IMR-90 (cell line): Measurements from ENCODE around the gene TFB1M. TPM values are rescaled to one million over a fixed set of nuclear protein-coding genes. Genes with fewer than 3 reads are reported as not detected.

Source experiments
- ATAC-seq: fragments of 200-7000 bp; cut with Tn5 transposase; 2 replicates; pipeline ENCODE4 v1.9.1; 2020; ENCODE audit warnings: low read depth, mild to moderate bottlenecking, moderate library complexity
- BruUV-seq: library from RNA; stranded (reverse); fragments of 400-500 nt; replicated peaks from 2 replicates; lab custom pipeline; 2021; lab: Mats Ljungman, UMichigan
- CTCF ChIA-PET: fragments of 300-600 bp; formaldehyde crosslinking; extraction: SDS; loops from one replicate; lab custom pipeline; 2021; ENCODE audit warnings: antibody characterized with exemption; lab: Yijun Ruan, JAX
- POLR2A ChIA-PET: fragments of 300-600 bp; sonication (Branson Sonifier 250); formaldehyde crosslinking; loops from one replicate; lab custom pipeline; 2022; ENCODE audit warnings: antibody characterized with exemption; ENCODE audit not compliant: unreplicated experiment; lab: Charles Lee
- DNase-seq: peaks from one replicate; pipeline ENCODE4 v3.0.0; 2013
- H2AFZ ChIP-seq: replicated peaks from 2 replicates; pipeline ENCODE3; 2013; ENCODE audit warnings: low read length, mild to moderate bottlenecking; ENCODE audit not compliant: poor library complexity
- H2AK5ac ChIP-seq: 2 replicates; pipeline ENCODE4 v1.6.1; 2013; ENCODE audit warnings: low read depth, low read length, inconsistent platforms
- H2AK9ac ChIP-seq: replicated peaks from 2 replicates; pipeline ENCODE3; 2013; ENCODE audit warnings: mild to moderate bottlenecking, low read depth, low read length, moderate library complexity; ENCODE audit not compliant: poor library complexity
- H2BK120ac ChIP-seq: 2 replicates; pipeline ENCODE4 v1.6.1; 2013; ENCODE audit warnings: low read depth, low read length, inconsistent platforms
- H2BK15ac ChIP-seq: 3 replicates; pipeline ENCODE4 v1.6.1; 2013; ENCODE audit warnings: low read depth, low read length, inconsistent platforms
- H2BK20ac ChIP-seq: 2 replicates; pipeline ENCODE4 v1.6.1; 2013; ENCODE audit warnings: low read depth, mild to moderate bottlenecking, inconsistent platforms, low read length, moderate library complexity
- H2BK5ac ChIP-seq: 2 replicates; pipeline ENCODE4 v1.6.1; 2013; ENCODE audit warnings: mild to moderate bottlenecking, low read depth, low read length, inconsistent platforms; ENCODE audit not compliant: poor library complexity, severe bottlenecking
- H3K14ac ChIP-seq: replicated peaks from 2 replicates; pipeline ENCODE4 v1.6.1; 2013; ENCODE audit warnings: low read depth, low read length, inconsistent platforms
- H3K18ac ChIP-seq: 2 replicates; pipeline ENCODE4 v1.6.1; 2013; ENCODE audit warnings: low read depth, low read length, control low read depth
- H3K23ac ChIP-seq: 2 replicates; pipeline ENCODE4 v1.6.1; 2013; ENCODE audit warnings: low read depth, low read length, inconsistent platforms
- H3K27ac ChIP-seq: 2 replicates; pipeline ENCODE4 v1.5.1; 2013; ENCODE audit warnings: mild to moderate bottlenecking, control low read depth, low read length; ENCODE audit not compliant: insufficient read depth
- H3K27me3 ChIP-seq: 2 replicates; pipeline ENCODE4 v1.6.1; 2013; ENCODE audit warnings: low read length; ENCODE audit not compliant: control insufficient read depth, insufficient read depth
- H3K36me3 ChIP-seq: 2 replicates; pipeline ENCODE4 v1.6.1; 2013; ENCODE audit warnings: low read length, mixed read lengths; ENCODE audit not compliant: control insufficient read depth, insufficient read depth
- H3K4ac ChIP-seq: 2 replicates; pipeline ENCODE4 v1.6.1; 2013; ENCODE audit warnings: low read depth, low read length, inconsistent platforms
- H3K4me1 ChIP-seq: 2 replicates; pipeline ENCODE4 v1.6.1; 2013; ENCODE audit warnings: low read length, mixed read lengths; ENCODE audit not compliant: control insufficient read depth, insufficient read depth
- H3K4me2 ChIP-seq: 2 replicates; pipeline ENCODE4 v1.6.1; 2013; ENCODE audit warnings: low read depth, mild to moderate bottlenecking, control low read depth, low read length, moderate library complexity
- H3K4me3 ChIP-seq: 2 replicates; pipeline ENCODE4 v1.5.1; 2013; ENCODE audit warnings: low read depth, mild to moderate bottlenecking, control low read depth, low read length, moderate library complexity; ENCODE audit not compliant: insufficient read depth
- H3K56ac ChIP-seq: 2 replicates; pipeline ENCODE4 v1.6.1; 2013; ENCODE audit warnings: low read length, inconsistent platforms; ENCODE audit not compliant: insufficient read depth; ENCODE audit errors: extremely low read depth
- H3K79me1 ChIP-seq, 2 experiments: 2 replicates each; pipeline ENCODE4 v1.6.1; 2013; ENCODE audit warnings: low read length in 2 of 2, inconsistent platforms in 1 of 2, low read depth in 1 of 2
- H3K9ac ChIP-seq: 2 replicates; pipeline ENCODE4 v1.6.1; 2013; ENCODE audit warnings: low read depth, low read length, control low read depth
- H3K9me1 ChIP-seq: 2 replicates; pipeline ENCODE4 v1.6.1; 2013; ENCODE audit warnings: low read length, inconsistent platforms; ENCODE audit not compliant: insufficient read depth
- H3K9me3 ChIP-seq: 2 replicates; pipeline ENCODE4 v1.6.1; 2013; ENCODE audit warnings: low read length; ENCODE audit not compliant: control insufficient read depth, insufficient read depth
- H4K20me1 ChIP-seq: 2 replicates; pipeline ENCODE4 v1.6.1; 2013; ENCODE audit warnings: low read length, inconsistent platforms; ENCODE audit not compliant: insufficient read depth
- H4K5ac ChIP-seq: 2 replicates; pipeline ENCODE4 v1.6.1; 2013; ENCODE audit warnings: mild to moderate bottlenecking, low read depth, low read length, control low read depth
- H4K8ac ChIP-seq, 2 experiments: 2 replicates each; pipeline ENCODE4 v1.6.1; 2013; ENCODE audit warnings: low read depth in 2 of 2, low read length in 2 of 2, control low read depth in 1 of 2, inconsistent platforms in 1 of 2
- H4K91ac ChIP-seq: 2 replicates; pipeline ENCODE4 v1.6.1; 2013; ENCODE audit warnings: low read depth, low read length, inconsistent platforms; ENCODE audit not compliant: insufficient read depth
- CEBPB ChIP-seq: IDR thresholded peaks from 2 replicates; pipeline ENCODE4 v1.6.1; 2012; ENCODE audit warnings: low read depth, low read length, improper control_type of control experiment
- CHD1 ChIP-seq: IDR thresholded peaks from 2 replicates; pipeline ENCODE4 v1.6.1; 2012; ENCODE audit warnings: low read depth, low read length, improper control_type of control experiment
- POLR2A ChIP-seq: IDR thresholded peaks from 2 replicates; pipeline ENCODE4 v1.6.1; 2012; ENCODE audit warnings: mild to moderate bottlenecking, low read depth, low read length
- RCOR1 ChIP-seq: IDR thresholded peaks from 2 replicates; pipeline ENCODE4 v1.6.1; 2012; ENCODE audit warnings: mild to moderate bottlenecking, low read length, improper control_type of control experiment; ENCODE audit not compliant: insufficient replicate concordance
- USF2 ChIP-seq: fragments of 150-350 bp; IDR thresholded peaks from 2 replicates; pipeline ENCODE4 v1.6.1; 2017; ENCODE audit warnings: mild to moderate bottlenecking, antibody characterized with exemption, low read length, low read depth
- WGBS, 2 experiments: methylation state at CpG; one replicate each; pipeline versions ENCODE4 v1.1.5 to v1.1.7; 2013; ENCODE audit warnings: missing lambda C conversion rate in 2 of 2; ENCODE audit not compliant: insufficient read length in 1 of 2; ENCODE audit errors: extremely low coverage in 2 of 2; 5-methylcytosine and 5-hydroxymethylcytosine counted together
- dilution Hi-C: fragments of 300-500 bp; cut with HindIII; formaldehyde crosslinking; loops from one replicate; pipeline ENCODE4 v1.14.3; 2018; ENCODE audit warnings: low sequenced_read_pairs; ENCODE audit not compliant: unreplicated experiment
- in situ Hi-C: fragments of 300-500 bp; cut with MboI; formaldehyde crosslinking; loops from 3 replicates; pipeline ENCODE4 v1.14.3; 2019; ENCODE audit warnings: low sequenced_read_pairs, inconsistent platforms, mixed read lengths
- intact Hi-C: fragments of 100-400 bp; cut with micrococcal nuclease; formaldehyde crosslinking; loops from 2 replicates; pipeline ENCODE4 v1.10.0; 2022
- polyA plus RNA-seq, 3 experiments: library from polyadenylated mRNA; depleted of rRNA; stranded (reverse); fragments of >200 nt; gene quantifications; 2 replicates each; pipeline ENCODE4 v1.2.3, GENCODE V29; 2012; ENCODE audit warnings: low replicate concordance in 1 of 3
- total RNA-seq: library from RNA; depleted of rRNA; stranded (reverse); fragments of >200 nt; gene quantifications from 2 replicates; pipeline ENCODE4 v1.2.3, GENCODE V29; 2012

The TFB1M gene
- total and polyA plus RNA-seq, 2 of the 4 experiments (the other 2 are of a cell fraction), result 18.1 to 22.4 TPM

- dilution Hi-C loops, result no loop called here
- Histone ChIP-seq H3K4me3 (no peak overlapping the region), H4K5ac (no peak overlapping the region), H3K9me1 (peaks cover 5% of the 10 kb centered on the region; the same call in 1 of the 2 replicates), H3K9ac (no peak overlapping the region), H3K27me3 (no peaks in the 10 kb centered on the region), H3K56ac (no peak overlapping the region), H4K8ac (no peak overlapping the region), H3K14ac (no peak overlapping the region), H4K91ac (no peak overlapping the region), H3K79me1 (no peaks in the 10 kb centered on the region), H3K23ac (no peak overlapping the region), H3K27ac (no peak overlapping the region), H3K18ac (no peak overlapping the region), H2BK120ac (no peak overlapping the region), H4K20me1 (no peaks in the 10 kb centered on the region), H3K4ac (no peak overlapping the region), H3K36me3 (no peaks in the 10 kb centered on the region), H3K9me3 (peaks cover 2% of the 10 kb centered on the region; the same call in 1 of the 2 replicates), H3K4me2 (no peak overlapping the region), H2BK5ac (no peak overlapping the region), H2AK9ac (no peak overlapping the region), H2BK20ac (no peak overlapping the region), H3K4me1 (peaks cover 13% of the 10 kb centered on the region), H2AFZ (no peak overlapping the region), H2BK15ac (no peak overlapping the region), H2AK5ac (no peak overlapping the region)
- intact Hi-C loops, result no loop called here
- no TSS peak for BruUV-seq
- DNase-seq, result no peak
- ATAC-seq, result no peak
- ChIA-PET CTCF (no interaction called here), POLR2A (no interaction called here)
- in situ Hi-C loops, result no loop called here
- TF ChIP-seq POLR2A, result no peak
- TF ChIP-seq CEBPB, result no peak
- TF ChIP-seq CHD1, result no peak
- no peak for TF ChIP-seq RCOR1
- no peak for TF ChIP-seq USF2
- 40% methylated on average over 1 of the region's 4 CpGs; no CpG with 5 or more reads in 1 of the 2 experiments for WGBS, 2 experiments
Observed at GRCh38 chr6:155227046-155227445, 87.2 kb downstream of the TFB1M start.
